ENCODE measurements around the gene CLIP2.
"Not testable (repeated sequence)": the region's sequence is repeated elsewhere in the genome, so short reads cannot be mapped to it uniquely, and the experiment has no call there.

The CLIP2 gene

DNA sequence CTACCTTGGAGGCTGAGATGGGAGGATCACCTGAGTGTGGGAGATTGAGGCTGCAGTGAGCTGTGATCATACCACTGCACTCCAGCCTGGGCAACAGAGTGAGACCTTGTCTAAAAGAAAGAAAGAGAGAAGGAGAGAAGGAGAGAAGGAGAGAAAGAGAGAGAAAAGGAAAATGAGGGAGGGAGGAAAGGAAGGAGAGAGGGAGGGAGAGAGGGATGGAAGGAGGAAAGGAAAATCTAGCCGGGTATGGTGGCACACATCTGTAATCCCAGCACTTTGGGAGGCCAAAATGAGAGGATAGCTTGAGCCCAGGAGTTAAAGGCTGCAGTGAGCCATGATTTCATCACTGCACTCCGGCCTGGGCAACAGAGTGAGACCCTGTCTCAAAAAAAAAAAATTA, 121.6 kb downstream of the CLIP2 start:
- Histone ChIP-seq H3K9me2 (replicated peaks; ENCODE audit: low read depth, low read length) (no peaks in the 10 kb centered on the region), H3F3A (ENCODE audit: low read depth) (no peaks in the 10 kb centered on the region), H4K20me1 (ENCODE audit: insufficient read depth, low read length, poor library complexity, severe bottlenecking) (no peaks in the 10 kb centered on the region), H3K79me2 (ENCODE audit: insufficient read depth, low read length) (no peaks in the 10 kb centered on the region), H3K9ac (ENCODE audit: low read depth, low read length, poor library complexity, severe bottlenecking) (no peak overlapping the region), H3K27me3 (ENCODE audit: insufficient read depth, low read length, poor library complexity, severe bottlenecking) (no peaks in the 10 kb centered on the region), H3K36me3 (ENCODE audit: insufficient read depth, low read length) (no peaks in the 10 kb centered on the region), H3K9me3 (ENCODE audit: insufficient read depth, low read depth, low read length) (no peaks in the 10 kb centered on the region), H3K4me3 (ENCODE audit: low read length, poor library complexity, severe bottlenecking) (no peak overlapping the region), H2AFZ (ENCODE audit: low read length) (no peak overlapping the region), H3K4me2 (ENCODE audit: low read depth, low read length, poor library complexity, severe bottlenecking) (no peak overlapping the region), H3K4me1 (ENCODE audit: insufficient read depth, low read length, poor library complexity, severe bottlenecking) (no peaks in the 10 kb centered on the region)
- TF ChIP-seq, protein P1, sequence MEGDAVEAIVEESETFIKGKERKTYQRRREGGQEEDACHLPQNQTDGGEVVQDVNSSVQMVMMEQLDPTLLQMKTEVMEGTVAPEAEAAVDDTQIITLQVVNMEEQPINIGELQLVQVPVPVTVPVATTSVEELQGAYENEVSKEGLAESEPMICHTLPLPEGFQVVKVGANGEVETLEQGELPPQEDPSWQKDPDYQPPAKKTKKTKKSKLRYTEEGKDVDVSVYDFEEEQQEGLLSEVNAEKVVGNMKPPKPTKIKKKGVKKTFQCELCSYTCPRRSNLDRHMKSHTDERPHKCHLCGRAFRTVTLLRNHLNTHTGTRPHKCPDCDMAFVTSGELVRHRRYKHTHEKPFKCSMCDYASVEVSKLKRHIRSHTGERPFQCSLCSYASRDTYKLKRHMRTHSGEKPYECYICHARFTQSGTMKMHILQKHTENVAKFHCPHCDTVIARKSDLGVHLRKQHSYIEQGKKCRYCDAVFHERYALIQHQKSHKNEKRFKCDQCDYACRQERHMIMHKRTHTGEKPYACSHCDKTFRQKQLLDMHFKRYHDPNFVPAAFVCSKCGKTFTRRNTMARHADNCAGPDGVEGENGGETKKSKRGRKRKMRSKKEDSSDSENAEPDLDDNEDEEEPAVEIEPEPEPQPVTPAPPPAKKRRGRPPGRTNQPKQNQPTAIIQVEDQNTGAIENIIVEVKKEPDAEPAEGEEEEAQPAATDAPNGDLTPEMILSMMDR (conservative IDR thresholded peaks at IDR 0.05; ENCODE audit: low read length): no peak
- TF ChIP-seq EZH2phosphoT487 (IDR thresholded peaks at IDR 0.05; ENCODE audit: borderline replicate concordance): no peak

DNA sequence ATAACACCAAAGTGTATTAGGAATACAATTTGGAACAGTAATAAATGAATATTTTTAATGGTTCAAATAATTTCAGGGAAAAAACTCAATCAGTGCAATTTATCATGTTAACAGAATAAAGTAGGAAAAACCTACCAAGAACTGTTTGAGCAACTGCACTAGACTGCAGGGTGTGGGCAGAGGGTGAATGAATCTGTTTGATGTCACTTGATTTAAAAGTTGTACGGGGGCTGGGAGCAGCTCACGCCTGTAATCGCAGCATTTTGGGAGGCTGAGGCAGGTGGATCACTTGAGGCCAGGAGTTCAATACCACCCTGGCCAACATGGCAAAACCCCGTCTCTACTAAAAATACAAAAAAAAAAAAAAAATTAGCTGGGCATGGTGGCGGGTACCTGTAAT, 122.4 kb downstream of the CLIP2 start:
- not testable (repeated sequence) for H3K27me3 ChIP-seq (ENCODE audit: insufficient read depth, low read length, poor library complexity, severe bottlenecking); H3K79me2 ChIP-seq (ENCODE audit: insufficient read depth, low read length); H4K20me1 ChIP-seq (ENCODE audit: insufficient read depth, low read length, poor library complexity, severe bottlenecking); H3K36me3 ChIP-seq (ENCODE audit: insufficient read depth, low read length); H3K9ac ChIP-seq (ENCODE audit: low read depth, low read length, poor library complexity, severe bottlenecking); H3F3A ChIP-seq (ENCODE audit: low read depth); H3K9me3 ChIP-seq (ENCODE audit: insufficient read depth, low read depth, low read length); H3K9me2 ChIP-seq (replicated peaks; ENCODE audit: low read depth, low read length); H3K4me1 ChIP-seq (ENCODE audit: insufficient read depth, low read length, poor library complexity, severe bottlenecking); H3K4me3 ChIP-seq (ENCODE audit: low read length, poor library complexity, severe bottlenecking); H2AFZ ChIP-seq (ENCODE audit: low read length); H3K4me2 ChIP-seq (ENCODE audit: low read depth, low read length, poor library complexity, severe bottlenecking)

GRCh38 chr7:74412056-74412455, 122.8 kb downstream of the CLIP2 start:
- H4K20me1 ChIP-seq (ENCODE audit: insufficient read depth, low read length, poor library complexity, severe bottlenecking): no peaks in the 10 kb centered on the region
- H3K79me2 ChIP-seq (ENCODE audit: insufficient read depth, low read length): no peaks in the 10 kb centered on the region
- no peaks in the 10 kb centered on the region for H3K9me3 ChIP-seq (ENCODE audit: insufficient read depth, low read depth, low read length)

DNA sequence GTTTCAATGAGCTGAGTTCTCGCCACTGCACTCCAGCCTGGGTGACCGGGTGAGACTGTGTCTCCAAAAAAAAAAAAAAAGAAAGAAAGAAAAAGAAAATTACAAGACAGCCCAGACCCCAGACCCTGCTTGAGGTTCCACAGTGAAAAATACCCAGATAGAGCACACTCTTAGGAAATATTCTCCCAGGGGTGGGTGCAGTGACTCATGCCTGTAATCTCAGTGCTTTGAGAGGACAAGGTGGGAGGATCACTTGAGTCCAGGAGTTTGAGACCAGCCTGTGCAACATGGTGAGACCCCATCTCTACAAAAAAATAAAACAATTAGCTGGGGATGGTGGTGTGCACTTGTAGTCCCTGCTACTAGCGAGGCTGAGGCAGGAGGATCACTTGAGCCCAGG, 123.4 kb downstream of the CLIP2 start:
- Histone ChIP-seq H3K27me3 (ENCODE audit: insufficient read depth, low read length, poor library complexity, severe bottlenecking) (no peaks in the 10 kb centered on the region), H3K9me3 (ENCODE audit: insufficient read depth, low read depth, low read length) (no peaks in the 10 kb centered on the region), H2AFZ (ENCODE audit: low read length) (no peak overlapping the region), H3K36me3 (ENCODE audit: insufficient read depth, low read length) (no peaks in the 10 kb centered on the region), H4K20me1 (ENCODE audit: insufficient read depth, low read length, poor library complexity, severe bottlenecking) (no peaks in the 10 kb centered on the region), H3K4me3 (ENCODE audit: low read length, poor library complexity, severe bottlenecking) (no peak overlapping the region), H3K9me2 (replicated peaks; ENCODE audit: low read depth, low read length) (no peaks in the 10 kb centered on the region), H3F3A (ENCODE audit: low read depth) (no peaks in the 10 kb centered on the region), H3K4me1 (ENCODE audit: insufficient read depth, low read length, poor library complexity, severe bottlenecking) (no peaks in the 10 kb centered on the region), H3K79me2 (ENCODE audit: insufficient read depth, low read length) (no peaks in the 10 kb centered on the region), H3K4me2 (ENCODE audit: low read depth, low read length, poor library complexity, severe bottlenecking) (no peak overlapping the region), H3K9ac (ENCODE audit: low read depth, low read length, poor library complexity, severe bottlenecking) (no peak overlapping the region)
- TF ChIP-seq, protein P1 (conservative IDR thresholded peaks at IDR 0.05; ENCODE audit: low read length): no peak

More at GRCh38 chr7:74412056-74412455, 122.8 kb downstream of the CLIP2 start:
- no peak for TF ChIP-seq EZH2phosphoT487 (IDR thresholded peaks at IDR 0.05; ENCODE audit: borderline replicate concordance)
- TF ChIP-seq, protein P1 (conservative IDR thresholded peaks at IDR 0.05; ENCODE audit: low read length): no peak
- H2AFZ ChIP-seq (ENCODE audit: low read length): no peak overlapping the region
- no peaks in the 10 kb centered on the region for H3K4me1 ChIP-seq (ENCODE audit: insufficient read depth, low read length, poor library complexity, severe bottlenecking)
- no peaks in the 10 kb centered on the region for H3F3A ChIP-seq (ENCODE audit: low read depth)
- H3K4me2 ChIP-seq (ENCODE audit: low read depth, low read length, poor library complexity, severe bottlenecking): no peak overlapping the region
- H3K9ac ChIP-seq (ENCODE audit: low read depth, low read length, poor library complexity, severe bottlenecking): no peak overlapping the region
- H3K27me3 ChIP-seq (ENCODE audit: insufficient read depth, low read length, poor library complexity, severe bottlenecking): no peaks in the 10 kb centered on the region
- no peak overlapping the region for H3K4me3 ChIP-seq (ENCODE audit: low read length, poor library complexity, severe bottlenecking)
- no peaks in the 10 kb centered on the region for H3K36me3 ChIP-seq (ENCODE audit: insufficient read depth, low read length)
- H3K9me2 ChIP-seq (replicated peaks; ENCODE audit: low read depth, low read length): no peaks in the 10 kb centered on the region

DNA sequence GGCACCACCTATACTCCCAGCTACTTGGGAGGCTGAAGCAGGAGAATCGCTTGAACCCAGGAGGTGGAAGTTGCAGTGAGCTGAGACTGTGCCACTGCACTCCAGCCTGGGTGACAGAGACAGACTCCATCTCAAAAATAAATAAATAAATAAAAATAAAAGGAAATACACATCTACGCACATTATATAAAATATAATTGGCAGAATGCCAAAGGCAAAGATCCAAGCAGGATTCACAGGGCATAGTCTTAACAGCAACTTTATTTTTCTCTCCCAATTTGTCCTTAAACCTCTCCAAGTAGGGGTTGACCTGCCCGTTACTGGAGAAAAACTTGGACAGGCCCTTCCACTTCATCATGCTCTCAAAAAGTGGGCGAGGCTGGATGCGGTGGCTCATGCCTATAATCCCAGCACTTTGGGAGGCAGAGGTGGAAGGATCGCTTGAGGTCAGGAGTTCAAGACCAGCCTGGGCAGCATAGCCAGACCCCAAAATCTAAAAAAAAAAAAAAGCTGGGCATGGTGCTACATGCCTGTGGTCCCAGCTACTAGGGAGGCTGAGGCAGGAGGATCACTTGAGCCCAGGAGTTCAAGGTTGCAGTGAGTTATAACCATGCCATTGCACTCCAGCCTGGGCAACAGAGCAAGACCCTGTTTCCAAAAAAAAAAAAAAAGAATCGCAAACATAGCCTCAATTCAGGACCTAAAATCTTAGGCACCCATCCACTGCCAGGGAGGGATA, 125.6 kb downstream of the CLIP2 start:
- not testable (repeated sequence) for H3K4me2 ChIP-seq (ENCODE audit: low read depth, low read length, poor library complexity, severe bottlenecking); H3F3A ChIP-seq (ENCODE audit: low read depth); H3K4me1 ChIP-seq (ENCODE audit: insufficient read depth, low read length, poor library complexity, severe bottlenecking); H3K4me3 ChIP-seq (ENCODE audit: low read length, poor library complexity, severe bottlenecking); H3K36me3 ChIP-seq (ENCODE audit: insufficient read depth, low read length); H3K9me2 ChIP-seq (replicated peaks; ENCODE audit: low read depth, low read length); H3K9ac ChIP-seq (ENCODE audit: low read depth, low read length, poor library complexity, severe bottlenecking); H3K27me3 ChIP-seq (ENCODE audit: insufficient read depth, low read length, poor library complexity, severe bottlenecking); H4K20me1 ChIP-seq (ENCODE audit: insufficient read depth, low read length, poor library complexity, severe bottlenecking); H3K79me2 ChIP-seq (ENCODE audit: insufficient read depth, low read length); H3K9me3 ChIP-seq (ENCODE audit: insufficient read depth, low read depth, low read length); H2AFZ ChIP-seq (ENCODE audit: low read length)

Measured in Loucy (cell line).